ENCODE data around the gene ENTPD7.
A peak's percentile ranks its signal among the peaks of the same experiment; 100 is the strongest.
"Not testable (repeated sequence)": the region's sequence is repeated elsewhere in the genome, so short reads cannot be mapped to it uniquely, and the experiment has no call there.

ENTPD7 gene

DNA sequence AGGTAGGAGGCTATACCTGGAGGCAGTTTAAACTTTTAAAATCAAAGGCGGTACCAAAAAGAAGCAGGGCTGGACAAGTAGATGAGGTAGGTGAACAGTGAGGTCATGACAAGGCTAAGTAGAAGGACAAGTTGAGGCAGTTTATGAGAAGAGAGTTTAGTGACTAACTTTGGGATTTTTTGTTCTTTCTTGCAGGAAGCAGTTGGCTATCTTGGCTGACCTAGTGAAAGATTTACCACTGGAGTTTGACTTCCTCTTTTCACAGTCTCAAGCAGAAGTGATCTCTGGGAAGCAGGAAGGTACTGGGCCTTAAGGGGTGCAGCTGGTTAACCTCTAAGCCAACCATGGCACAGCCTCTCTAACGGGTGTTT is 26.3 kb downstream of the ENTPD7 start:
- no peak for DNase-seq (ENCODE audit: low read depth in 2 of 2)

DNA sequence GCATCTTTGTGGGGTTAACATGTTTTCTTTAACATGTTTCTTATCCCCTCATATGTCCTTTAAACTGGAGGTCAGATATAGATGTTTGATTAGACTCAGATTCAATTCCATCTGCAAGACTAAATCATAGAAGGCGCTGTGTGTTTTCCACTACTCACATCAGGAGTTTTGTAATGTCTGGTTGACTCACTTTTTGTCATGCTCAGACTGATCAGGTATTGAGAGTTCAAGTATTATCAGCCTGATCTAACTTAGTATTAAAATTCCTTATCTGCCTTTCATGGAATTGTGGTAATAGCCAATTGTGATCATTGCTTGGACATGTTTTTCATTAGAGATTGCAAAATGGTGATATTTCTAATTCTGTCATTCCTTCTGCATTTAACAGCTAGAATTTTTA is 30.2 kb downstream of the ENTPD7 start:
- DNase-seq (ENCODE audit: low read depth in 2 of 2) = no peak

GRCh38 chr10:99693933-99694583 is 34.7 kb downstream of the ENTPD7 start:
- DNase-seq (ENCODE audit: low read depth in 2 of 2) = no peak

- DNase-seq (ENCODE audit: low read depth in 2 of 2) = no peak
Observed at GRCh38 chr10:99695761-99696160, 36.5 kb downstream of the ENTPD7 start.

DNA sequence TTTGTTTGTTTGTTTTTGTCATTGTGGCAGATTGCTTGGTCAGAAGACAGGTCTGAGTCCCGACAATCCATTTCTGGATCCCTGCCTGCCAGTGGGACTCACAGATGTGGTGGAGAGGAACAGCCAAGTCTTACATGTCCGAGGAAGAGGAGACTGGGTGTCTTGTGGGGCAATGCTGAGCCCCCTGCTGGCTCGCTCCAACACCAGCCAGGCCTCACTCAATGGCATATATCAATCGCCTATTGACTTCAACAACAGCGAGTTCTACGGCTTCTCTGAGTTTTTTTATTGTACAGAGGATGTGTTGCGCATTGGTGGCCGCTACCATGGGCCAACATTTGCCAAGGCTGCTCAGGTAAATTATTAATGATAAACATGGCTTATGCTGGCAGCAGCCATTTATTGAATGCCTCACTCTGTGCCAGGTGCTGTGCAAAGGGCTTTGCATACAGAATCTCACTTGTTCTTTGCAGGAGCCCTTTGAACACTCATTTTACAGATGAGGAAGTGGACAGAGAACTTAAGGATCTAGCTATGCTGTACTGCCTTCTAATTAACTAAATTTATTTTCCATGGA is 39.3 kb downstream of the ENTPD7 start:
- DNase-seq (ENCODE audit: low read depth in 2 of 2) = no peak

DNA sequence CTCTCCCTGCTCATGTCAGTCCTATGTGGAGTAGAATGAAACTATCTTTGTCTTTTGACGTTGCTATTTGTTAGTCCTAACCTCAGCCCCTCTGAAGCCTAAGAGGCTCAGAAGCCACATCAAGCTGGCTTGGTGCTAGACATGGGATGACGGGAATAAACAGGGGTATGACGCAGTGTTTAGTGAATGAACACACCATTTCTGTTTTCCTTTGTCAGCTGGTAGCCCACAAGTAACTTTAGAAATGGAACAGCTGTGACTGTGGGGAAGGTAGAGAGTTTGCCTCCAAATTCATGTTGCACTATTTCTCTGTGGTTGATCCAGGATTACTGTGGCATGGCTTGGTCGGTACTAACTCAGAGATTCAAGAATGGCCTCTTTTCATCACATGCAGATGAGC is 41.3 kb downstream of the ENTPD7 start:
- DNase-seq (ENCODE audit: low read depth in 2 of 2) = no peak

DNA sequence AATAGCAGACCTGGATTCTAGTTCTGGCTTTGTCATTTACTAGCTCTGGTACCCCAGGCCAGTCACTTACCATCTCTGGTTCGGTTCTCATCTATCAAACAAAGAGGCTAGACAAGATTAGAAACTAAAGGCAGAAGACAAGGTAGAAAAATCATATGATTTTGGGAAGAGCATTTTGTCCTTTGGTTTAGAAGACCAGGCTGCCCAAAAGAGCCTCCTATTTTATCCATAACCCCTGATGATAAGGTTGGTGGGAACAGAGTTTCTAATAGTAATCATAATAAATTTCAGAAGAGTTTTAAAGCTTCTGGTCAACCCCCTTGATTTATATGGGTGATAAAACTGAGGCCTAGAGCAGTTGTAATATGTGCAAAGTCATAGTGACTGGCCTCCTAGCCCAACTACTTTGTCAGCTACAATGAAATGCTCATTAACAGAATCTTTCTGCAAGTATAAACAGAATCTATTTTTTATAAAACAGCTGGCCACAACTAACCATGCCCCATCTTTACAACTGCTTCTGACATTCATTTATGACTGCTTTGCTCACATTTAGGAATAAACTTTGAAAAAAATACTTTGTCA is 49.2 kb downstream of the ENTPD7 start:
- DNase-seq (ENCODE audit: low read depth in 2 of 2) = no peak

DNA sequence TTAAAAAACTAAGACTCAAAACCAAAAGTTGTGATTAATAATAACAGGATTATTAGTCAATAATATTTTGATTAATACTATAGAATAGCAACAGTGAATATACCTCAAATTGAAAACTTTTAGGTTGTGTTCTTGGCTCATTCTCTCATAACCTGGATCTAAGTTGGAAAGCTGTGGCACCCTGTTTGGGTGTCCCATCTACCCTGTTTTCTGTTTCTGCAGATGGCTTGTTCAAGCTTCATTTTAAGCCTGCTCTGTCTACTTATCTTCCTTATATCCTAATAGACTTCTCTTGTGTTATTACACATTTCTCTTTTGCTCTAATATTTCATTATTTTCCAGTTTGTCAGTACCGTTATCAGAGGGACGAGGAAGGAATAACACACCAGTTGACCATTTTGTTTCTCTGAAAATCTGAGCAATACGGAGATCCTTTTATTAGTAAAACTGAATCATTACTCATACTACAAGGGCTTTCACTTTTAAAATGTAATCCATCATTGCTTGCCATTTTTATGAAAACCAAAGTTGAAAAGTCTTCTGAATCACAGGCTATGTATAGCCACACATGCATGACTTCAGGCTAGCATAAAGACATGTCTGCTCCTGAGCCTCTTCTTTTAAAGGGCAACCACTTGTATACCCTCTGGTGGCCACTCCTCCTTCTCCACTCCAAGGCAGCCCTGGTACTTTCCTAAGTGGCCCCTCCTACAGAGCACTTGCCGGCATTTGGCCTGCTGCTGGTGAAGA is 50.3 kb downstream of the ENTPD7 start:
- no peak for DNase-seq (ENCODE audit: low read depth in 2 of 2)

DNA sequence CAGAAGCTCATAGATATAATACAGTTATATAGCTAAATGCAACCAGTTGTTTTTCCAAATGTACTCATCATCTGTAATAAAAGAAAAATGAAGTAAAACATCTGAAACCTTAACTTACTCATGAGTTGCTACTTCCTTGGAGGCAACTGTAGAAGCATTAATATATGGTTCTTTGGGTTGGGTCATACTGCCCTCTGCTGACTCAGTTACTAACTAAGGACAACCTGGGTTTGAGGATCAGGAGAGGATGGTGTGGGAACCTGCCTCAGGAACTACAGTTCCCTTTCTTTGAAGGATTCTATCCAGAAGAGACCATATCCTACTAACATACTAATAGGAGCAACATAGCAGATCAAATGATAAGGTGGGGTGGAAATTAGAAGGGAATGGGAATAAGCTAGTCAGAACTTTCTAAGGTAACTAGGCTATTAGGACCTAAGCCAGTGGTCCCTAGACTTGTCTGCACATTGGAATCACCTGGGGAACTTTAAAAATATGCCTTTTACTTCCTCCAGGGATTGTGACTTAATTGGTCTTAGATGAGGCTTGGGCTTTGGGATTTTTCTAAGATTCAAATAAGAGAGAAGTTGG is 51.9 kb downstream of the ENTPD7 start:
- DNase-seq (ENCODE audit: low read depth in 2 of 2) = no peak

GRCh38 chr10:99714446-99714845 is 55.1 kb downstream of the ENTPD7 start:
- DNase-seq (ENCODE audit: low read depth in 2 of 2) = no peak

DNA sequence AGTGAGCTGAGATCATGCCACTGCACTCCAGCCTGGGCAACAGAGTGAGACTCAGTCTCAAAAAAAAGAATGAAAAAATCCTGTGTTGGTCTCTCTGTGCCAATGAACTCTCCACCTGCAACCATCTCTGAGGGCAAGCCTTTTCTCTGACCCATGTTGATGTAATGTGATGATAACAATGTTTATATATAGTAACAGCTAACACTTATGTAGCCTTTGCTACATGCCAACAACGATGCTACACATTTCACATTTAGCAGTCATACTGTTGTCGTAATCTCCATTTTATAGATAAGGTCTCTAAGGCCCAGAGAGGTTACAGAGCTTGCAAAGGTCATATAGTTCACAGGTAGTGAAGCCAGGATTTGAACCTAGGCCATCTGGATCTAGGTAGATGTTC is 61.1 kb downstream of the ENTPD7 start:
- DNase-seq (ENCODE audit: low read depth in 2 of 2) = no peak

DNA sequence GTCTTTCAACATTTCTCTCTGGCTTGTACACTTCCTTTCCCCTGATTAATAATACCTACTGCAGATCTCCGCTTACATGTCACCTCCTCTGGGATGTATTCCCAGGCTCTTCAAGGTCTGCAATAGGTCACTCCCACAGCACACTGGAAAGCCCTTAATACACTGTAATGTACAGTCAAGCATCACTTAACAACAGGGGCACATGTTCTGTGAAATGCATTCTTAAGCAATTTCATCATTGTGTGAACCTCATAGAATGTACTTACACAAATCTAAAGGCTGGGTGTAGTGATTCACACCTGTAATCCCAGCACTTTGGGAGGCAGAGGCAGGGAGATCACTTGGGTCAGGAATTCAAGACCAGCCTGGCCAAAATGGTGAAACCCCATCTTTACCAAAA is 70.7 kb downstream of the ENTPD7 start:
- no peak for DNase-seq (ENCODE audit: low read depth in 2 of 2)

- no peak for DNase-seq (ENCODE audit: low read depth in 2 of 2)
Observed at GRCh38 chr10:99731306-99732032, 72.2 kb downstream of the ENTPD7 start.

DNA sequence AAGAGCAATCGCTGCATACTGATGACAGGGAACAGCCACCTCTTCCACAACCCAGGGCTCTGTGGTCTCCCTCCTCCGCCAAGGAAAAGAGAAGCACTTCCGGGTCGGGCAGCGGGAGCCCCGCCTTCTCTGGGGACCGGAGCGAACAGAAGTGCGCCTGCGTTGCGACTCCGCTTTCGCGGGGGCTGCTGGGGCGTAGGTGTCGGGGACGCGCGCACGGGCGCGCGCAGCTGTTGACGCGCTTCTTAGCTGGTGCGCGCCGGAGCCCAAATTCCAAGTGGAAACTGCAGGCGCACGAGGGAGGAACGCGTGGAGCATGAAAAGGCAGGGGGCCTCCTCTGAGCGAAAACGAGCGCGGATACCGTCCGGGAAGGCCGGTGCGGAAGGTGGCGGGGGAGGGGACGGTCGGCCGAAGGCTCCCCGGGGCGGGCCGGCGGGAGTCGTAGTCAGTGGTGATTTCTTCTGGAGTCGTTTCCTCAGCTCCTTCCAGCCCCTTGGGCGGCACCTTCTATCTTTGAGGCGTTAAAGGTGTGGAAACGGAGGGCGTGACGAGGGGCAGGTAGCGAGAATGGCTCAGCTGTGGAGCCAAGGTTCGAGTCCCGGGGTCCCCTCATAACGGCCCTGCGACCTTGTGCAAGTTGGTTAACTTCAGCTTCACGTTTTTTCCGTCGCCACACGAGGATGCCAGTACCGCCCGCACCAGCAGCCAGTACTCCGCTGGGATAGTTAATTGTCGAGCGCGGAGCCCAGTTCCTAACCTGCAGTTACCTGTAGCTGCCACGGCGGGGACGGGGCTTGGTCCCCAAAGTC is 72.9 kb downstream of the ENTPD7 start, which contains the start of the genes COX15 and CUTC:
Gene COX15, minus strand, starts transcription at position 95 of the 810 bp plus-strand sequence. Its CDS starts 78 bp downstream, at position 17.
Gene CUTC, plus strand, starts transcription at position 202 of the 810 bp plus-strand sequence. Its CDS starts 115 bp downstream, at position 317.
- DNase-seq (ENCODE audit: low read depth in 2 of 2) = peak; percentile 78 to 84

DNA sequence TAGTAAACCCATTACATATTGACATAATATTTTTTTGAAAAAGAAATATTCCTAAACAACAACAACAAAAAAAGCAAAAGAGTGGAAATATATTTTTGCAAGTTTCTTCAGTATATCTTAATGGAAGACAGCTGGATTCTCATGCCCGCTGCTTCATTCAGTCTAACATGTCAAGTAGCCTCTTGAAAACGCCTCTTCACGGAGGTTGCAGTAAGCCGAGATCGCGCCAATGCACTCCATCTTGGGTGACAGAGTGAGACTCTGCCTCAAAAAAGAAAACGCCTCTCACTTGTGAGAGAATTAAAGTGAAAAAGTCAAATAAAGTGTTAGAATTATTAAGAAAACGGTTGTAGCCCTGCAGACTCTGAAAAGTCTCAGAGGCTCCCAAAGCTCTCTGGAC is 74.1 kb downstream of the ENTPD7 start:
- DNase-seq (ENCODE audit: low read depth in 2 of 2) = no peak

GRCh38 chr10:99734111-99734510 is 74.8 kb downstream of the ENTPD7 start:
- DNase-seq (ENCODE audit: low read depth in 2 of 2) = not testable (repeated sequence)

GRCh38 chr10:99740260-99740659 is 81.0 kb downstream of the ENTPD7 start:
- DNase-seq (ENCODE audit: low read depth in 2 of 2) = no peak

- DNase-seq (ENCODE audit: low read depth in 2 of 2) = no peak
Observed at GRCh38 chr10:99740933-99741559, 81.7 kb downstream of the ENTPD7 start.

GRCh38 chr10:99742254-99742653 is 82.9 kb downstream of the ENTPD7 start:
- no peak for DNase-seq (ENCODE audit: low read depth in 2 of 2)

DNA sequence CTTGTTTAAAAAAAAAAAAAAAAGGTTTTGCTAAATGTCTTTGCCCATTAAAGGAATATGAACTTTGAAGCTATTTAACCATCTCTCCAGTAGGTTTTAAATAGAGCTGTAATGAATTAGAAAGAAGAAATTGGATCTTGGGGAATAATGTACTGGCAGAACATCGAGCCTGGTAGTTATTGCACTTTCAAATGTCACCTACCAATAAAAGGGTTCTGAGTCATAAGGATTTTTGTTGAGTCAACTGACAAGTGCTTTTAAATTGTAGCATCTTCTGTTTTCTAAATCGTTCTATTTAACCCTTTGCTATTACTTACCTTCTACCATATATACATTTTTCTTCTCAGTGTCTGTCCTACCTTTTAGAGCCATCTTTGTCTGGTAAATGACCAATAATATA is 83.4 kb downstream of the ENTPD7 start:
- no peak for DNase-seq (ENCODE audit: low read depth in 2 of 2)
